Activated CD8-positive, alpha-beta memory T cell treated with anti-CD3 and anti-CD28 coated beads, Interleukin-2, amount 50 U/mL, for 24 hours (primary cell): ENCODE results near the gene AHNAK.

Source experiments
- DNase-seq: peaks from one replicate; pipeline ENCODE4 v3.0.0-alpha.2; 2020; ENCODE audit errors: extremely low read depth

Gene AHNAK

GRCh38 chr11:62433141-62433903, 113.3 kb downstream of the AHNAK start:
- no peak for DNase-seq

GRCh38 chr11:62432695-62433094, 113.9 kb downstream of the AHNAK start:
- DNase-seq = no peak

- DNase-seq = no peak
Observed at GRCh38 chr11:62431171-62431901, 115.3 kb downstream of the AHNAK start.

- DNase-seq = no peak
Observed at GRCh38 chr11:62430425-62430824, 116.2 kb downstream of the AHNAK start.

GRCh38 chr11:62428871-62429560, 117.6 kb downstream of the AHNAK start:
- DNase-seq = no peak

GRCh38 chr11:62427630-62428233, 118.9 kb downstream of the AHNAK start:
- DNase-seq = no peak

- no peak for DNase-seq
Observed at GRCh38 chr11:62423012-62423411, 123.6 kb downstream of the AHNAK start.

- DNase-seq = no peak
Observed at GRCh38 chr11:62421996-62422395, 124.6 kb downstream of the AHNAK start.

GRCh38 chr11:62420882-62421281, 125.7 kb downstream of the AHNAK start:
- DNase-seq = no peak

- no peak for DNase-seq
Observed at GRCh38 chr11:62419943-62420342, 126.7 kb downstream of the AHNAK start.

GRCh38 chr11:62419314-62419929, 127.2 kb downstream of the AHNAK start:
- DNase-seq = no peak

- DNase-seq = no peak
Observed at GRCh38 chr11:62418733-62419132, 127.9 kb downstream of the AHNAK start, which contains the start of gene SCGB1A1. TSS of gene SCGB1A1 (plus strand) at chr11:62419033. CDS start at chr11:62419096, 63 bp downstream.

GRCh38 chr11:62418136-62418535, 128.5 kb downstream of the AHNAK start:
- DNase-seq = no peak

- no peak for DNase-seq
Observed at GRCh38 chr11:62416596-62416995, 130.0 kb downstream of the AHNAK start.

GRCh38 chr11:62413060-62413696, 133.4 kb downstream of the AHNAK start:
- DNase-seq = no peak

- DNase-seq = no peak
Observed at GRCh38 chr11:62411524-62411923, 135.1 kb downstream of the AHNAK start.

- no peak for DNase-seq
Observed at GRCh38 chr11:62410972-62411371, 135.6 kb downstream of the AHNAK start.

GRCh38 chr11:62409831-62410230, 136.8 kb downstream of the AHNAK start:
- no peak for DNase-seq

- DNase-seq = no peak
Observed at GRCh38 chr11:62406034-62406433, 140.6 kb downstream of the AHNAK start.

GRCh38 chr11:62404901-62405300, 141.7 kb downstream of the AHNAK start:
- DNase-seq = no peak

- no peak for DNase-seq
Observed at GRCh38 chr11:62404435-62404834, 142.2 kb downstream of the AHNAK start.
